GM19438 (cell line): ENCODE data around the gene TCF15.
"Not testable (repeated sequence)": the region's sequence is repeated elsewhere in the genome, so short reads cannot be mapped to it uniquely, and the experiment has no call there.

ENCODE experiments used
- ATAC-seq: cut with Tn5 transposase; IDR thresholded peaks from one replicate; pipeline ENCODE4 v1.9.1; 2021; ENCODE audit warnings: low read depth; ENCODE audit not compliant: unreplicated experiment

The TCF15 gene

DNA sequence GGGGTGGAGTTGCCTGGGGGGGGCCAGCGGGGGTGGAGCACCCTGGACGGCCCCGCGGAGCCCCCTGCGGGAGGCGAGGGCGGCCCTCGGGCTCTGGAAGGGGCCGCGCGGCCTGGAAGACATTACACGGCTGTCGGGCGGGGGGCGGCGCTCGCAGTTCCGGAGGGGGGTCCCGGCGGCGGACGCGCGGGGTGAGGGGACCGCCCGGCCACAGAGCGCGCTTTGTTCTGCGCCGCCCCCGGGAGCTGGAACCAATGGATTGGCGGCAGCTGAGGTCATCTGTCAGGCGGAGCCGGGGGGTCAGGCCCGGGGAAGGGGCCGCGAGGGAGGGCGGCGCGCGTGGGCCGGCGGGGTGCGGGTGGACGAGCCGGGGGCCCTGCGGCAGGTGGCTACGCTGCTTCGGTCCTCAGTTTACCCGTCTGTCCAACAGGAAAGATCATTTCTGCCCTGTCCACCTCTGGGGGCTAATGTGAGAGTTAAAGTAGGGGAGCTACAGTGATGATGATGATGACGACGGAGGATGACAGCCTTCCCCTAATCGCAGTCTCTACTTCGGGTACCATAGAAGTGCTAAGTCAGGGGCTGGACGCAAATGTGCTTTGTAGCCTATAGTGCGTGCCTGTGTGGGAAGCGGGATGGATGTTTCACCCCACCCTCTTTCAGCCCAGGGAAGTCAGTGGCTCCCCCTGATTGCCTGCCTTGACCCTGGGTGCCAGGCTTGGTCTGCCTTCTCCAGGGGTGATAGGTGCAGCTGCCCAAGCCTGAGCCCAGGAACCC, 32.5 kb upstream of the TCF15 start:
- ATAC-seq = no peak

DNA sequence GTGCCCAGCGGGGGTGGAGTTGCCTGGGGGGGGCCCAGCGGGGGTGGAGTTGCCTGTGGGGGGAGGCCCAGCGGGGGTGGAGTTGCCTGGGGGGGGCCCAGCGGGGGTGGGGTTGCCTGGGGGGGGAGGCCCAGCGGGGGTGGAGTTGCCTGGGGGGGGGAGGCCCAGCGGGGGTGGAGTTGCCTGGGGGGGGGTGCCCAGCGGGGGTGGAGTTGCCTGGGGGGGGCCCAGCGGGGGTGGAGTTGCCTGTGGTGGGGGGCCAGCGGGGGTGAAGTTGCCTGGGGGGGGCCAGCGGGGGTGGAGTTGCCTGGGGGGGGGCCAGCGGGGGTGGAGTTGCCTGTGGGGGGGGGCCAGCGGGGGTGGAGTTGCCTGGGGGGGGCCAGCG, 31.9 kb upstream of the TCF15 start:
- not testable (repeated sequence) for ATAC-seq

DNA sequence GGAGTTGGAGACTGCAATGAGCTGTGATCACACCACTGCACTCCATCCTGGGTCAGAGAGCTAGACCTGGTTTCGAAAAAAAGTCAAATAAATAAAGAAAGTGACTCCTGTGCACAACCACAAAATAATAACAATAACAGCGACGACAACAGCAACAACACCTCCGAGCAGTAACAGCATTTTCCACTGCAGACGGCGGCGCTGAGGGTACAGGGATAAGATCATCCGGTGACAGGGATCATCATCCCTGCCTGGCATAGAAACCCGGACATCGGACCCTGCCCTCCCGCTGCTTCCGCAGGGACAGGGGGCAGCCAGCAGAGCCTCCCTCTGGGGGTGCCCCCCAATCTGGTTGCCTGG, 31.4 kb upstream of the TCF15 start:
- ATAC-seq = no peak

DNA sequence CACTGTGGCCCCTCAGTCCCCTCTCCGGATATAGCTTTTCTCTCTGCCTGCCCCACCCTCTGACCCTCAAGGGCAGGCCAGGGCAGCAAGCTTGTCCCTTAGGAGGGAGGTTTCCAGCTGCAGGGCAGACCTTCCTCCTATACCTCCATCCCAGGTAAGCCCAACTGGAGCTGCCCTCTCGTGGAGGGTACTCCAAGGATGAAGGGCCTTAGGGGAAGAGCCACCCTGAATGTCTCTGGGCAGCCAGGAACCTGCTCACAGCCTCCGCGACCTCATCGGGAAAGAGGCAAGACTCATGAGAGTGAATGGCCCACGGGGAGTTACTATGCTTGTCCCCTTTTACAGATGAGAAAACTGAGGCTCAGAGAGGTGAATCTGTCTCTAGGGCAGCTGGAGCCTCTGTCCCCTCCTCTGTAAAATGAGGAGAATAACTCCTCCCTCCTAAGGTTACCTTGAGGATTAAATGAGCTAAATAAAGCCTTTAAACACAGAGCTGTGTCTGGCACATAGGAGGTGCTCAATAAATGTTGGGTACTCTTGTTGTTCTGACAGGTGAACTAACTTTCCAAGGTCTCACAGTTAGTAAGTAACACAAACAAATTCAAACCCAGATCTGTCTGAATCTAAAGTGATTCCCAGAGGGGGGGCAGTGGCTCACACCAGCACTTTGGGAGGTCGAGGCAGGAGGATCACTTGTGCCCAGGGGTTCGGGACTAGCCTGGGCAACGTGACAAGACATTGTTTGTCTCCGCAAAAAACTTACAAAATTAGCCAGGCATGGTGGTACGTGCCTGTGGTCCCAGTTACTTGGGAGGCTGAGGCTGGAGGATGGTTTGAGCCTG, 30.8 kb upstream of the TCF15 start:
- ATAC-seq = no peak

DNA sequence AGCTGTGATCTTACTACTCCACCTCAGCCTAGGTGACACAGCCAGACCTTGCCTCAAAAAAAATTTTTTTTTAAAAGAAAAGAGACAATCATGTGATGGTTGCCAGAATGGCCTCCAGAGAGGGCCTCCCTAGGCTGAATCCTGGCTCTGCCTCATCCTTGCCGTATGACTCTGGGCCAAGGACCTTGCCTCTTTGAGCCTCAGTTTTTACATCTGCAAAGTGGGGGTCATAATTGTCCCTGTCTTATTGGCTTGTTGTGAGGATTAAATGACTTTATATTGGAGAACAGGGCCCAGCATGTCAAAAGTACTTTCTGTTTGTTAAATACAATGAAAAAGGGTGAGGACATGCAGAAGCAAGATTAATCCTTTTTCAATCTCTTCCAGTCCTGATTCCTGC, 28.5 kb upstream of the TCF15 start:
- no peak for ATAC-seq

DNA sequence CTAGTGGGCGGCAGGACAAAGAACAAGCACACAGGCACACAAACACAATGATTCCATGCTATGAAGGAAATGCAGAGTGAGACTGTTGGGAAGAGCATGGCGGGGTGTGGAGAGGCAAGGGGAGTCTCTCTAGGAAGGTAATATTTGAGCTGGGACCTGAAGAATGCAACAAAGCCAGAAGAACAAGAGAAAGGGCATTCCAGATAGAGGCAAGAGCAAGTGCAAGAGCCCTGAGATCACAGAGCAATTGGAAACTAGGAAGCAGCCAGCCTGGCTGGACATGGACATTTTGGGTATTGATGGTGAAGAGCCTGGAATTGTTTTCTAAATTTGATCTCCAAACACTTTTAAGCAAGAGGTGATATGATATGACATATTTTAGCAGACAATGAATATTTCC, 27.4 kb upstream of the TCF15 start:
- ATAC-seq = no peak

DNA sequence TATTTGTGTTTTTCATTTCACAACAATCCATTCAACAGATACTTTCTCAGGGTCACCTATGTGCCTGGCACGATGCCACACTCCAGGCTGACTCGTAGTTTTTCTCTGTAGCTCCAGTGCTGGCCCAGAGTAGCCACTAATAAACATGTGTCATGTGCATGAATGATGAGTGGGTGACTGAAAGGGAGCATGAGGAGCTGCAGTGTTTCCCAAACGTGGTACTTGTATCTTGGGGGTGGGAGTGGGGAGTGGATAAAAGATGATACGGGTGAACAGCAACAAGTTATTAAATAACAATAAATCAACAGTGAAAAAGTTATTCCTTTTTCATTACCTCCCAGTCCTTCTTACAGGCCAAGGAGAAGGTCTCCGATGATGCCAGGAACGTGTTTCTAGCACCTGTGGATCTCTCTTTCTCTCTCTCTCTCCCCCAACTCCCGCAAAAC, 25.8 kb upstream of the TCF15 start:
- ATAC-seq = no peak

DNA sequence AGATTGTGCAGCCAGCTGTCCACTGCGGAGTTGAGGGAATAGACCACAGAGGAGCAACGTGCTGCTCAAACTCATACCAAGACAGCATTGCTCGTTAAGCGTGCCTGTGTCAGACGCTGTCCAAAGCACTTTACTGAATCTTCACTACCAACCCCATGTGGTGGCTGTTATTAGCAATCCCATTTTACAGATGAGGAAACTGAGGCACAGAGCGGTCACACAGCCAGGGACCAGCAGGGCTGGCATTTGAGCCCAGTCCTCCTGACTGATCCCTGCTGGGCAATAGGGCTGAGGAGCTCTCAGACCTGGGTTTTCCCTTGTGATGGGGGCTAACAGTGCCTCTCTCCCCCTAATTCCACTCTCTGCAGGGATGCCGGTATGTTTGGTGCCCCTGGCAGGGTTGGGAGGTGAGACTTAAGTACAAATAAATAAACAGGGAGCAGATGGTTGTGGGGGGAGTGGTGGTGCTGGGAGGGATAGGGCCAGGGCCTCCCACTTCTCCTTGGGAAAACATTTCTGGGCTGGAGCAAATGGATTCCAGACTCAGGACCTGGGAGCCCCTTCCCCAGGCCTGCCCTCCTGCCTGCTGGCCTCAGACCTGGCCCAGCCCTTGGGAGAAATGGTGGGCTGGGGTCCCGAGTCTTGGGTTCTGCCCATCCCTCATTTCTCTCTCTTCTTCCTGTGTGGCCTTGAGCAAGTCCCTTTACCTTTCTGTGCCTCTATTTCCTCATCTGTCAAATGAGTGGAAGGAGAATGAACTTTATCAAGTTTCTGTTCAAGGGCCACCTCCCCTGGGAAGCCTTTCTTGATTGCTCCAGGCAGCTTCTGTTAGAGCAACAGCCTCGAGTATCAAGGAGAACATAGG, 25.2 kb upstream of the TCF15 start:
- no peak for ATAC-seq

DNA sequence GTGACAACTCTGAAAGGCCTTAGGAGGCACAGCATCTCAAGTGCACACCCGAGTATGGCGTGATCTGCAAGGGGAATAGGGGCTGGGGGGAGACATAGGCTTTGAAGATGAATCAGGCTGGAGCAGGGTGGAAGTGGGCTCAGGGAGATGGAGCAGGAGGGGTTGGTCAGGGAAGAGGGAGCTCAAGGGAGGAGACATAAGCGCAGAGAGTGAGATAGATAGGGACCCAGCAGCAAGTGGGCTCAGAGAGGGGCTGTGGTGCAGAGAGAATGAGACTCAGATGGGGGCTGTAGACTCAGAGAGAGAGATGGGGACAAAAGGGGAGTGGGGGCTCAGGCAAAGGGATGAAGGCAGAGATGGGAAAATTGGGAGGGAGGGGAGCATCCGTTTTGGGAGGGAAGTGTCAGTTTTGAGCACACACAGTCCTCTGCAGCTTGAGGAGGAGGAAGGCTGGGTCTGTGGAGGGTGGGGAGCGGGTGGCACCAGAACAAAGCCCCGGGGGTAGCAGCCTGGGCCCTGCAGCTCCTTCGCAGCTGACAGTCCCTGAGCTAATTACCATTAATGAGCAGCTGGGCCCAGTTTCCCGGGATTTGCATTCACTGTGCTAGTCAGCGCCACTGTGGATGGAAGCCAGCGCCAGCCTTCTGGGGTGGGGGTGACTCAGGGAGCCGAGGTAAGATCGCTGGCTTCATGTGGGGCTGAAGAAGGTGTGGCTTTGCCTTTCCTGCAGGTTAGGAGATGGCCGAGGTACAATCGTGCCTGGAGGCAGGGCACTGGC, 24.2 kb upstream of the TCF15 start:
- ATAC-seq = no peak

DNA sequence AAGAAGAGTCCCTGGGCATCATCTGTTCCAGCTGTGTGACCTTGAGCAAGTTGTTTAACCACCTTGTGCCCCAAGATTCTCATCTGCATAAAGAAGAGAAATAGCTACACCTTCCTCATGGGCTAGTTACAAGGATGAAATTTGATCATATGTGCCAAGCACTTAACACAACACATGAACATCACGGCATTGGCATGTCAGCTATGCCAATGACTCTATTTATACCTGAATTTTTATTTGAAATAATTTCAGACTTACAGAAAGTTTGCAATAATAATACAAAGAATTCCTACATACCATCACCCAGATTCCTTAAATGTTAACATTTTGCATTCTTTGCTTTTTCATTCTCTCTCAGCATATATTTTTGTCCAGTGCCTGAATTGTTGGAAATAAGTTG, 21.0 kb upstream of the TCF15 start:
- ATAC-seq = no peak

DNA sequence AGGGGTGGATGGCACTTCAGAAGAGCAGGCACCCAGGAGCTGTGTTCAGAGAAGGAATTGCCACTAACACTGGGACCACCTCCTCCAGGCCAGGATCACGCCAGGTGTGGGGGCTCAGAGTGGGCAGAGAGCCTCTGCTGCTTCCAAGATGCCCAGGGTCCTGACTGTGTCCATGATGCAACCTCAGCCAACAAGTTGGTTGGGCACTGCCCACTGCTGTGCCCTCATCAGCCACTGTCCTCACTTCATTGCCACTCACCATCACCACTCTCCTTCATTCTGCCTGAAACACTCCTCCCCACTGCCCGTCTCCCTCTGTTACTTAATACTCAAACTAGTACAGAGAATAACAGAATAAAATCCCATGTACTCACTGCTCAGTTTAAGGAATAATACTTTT, 16.5 kb upstream of the TCF15 start:
- ATAC-seq = no peak

DNA sequence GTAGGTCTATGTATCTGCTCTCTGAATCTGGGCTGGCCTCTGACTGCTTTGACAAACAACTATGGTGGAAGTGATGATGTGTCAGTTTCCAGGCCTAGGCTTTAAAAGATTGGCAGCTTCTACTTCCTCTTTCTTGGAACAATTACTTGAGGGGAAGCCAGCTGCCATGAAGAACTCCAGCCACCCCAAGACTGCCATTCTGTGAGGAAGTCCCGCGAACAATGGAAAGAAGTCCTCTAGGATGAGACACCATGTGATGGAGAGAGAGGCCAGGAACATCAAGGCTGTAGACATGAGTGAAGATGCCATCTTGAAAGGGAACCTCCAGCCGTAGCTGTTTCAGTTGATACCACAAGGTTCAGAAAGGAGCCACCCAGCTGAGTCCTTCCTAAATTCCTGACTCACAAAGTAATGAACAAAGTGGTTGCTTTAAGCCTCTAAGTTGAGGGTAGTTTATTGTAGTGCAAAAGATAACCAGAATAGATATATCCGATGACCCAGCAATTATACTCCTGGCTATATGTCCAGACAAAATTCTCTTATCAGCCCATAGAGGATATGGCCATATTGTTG, 15.3 kb upstream of the TCF15 start:
- no peak for ATAC-seq

DNA sequence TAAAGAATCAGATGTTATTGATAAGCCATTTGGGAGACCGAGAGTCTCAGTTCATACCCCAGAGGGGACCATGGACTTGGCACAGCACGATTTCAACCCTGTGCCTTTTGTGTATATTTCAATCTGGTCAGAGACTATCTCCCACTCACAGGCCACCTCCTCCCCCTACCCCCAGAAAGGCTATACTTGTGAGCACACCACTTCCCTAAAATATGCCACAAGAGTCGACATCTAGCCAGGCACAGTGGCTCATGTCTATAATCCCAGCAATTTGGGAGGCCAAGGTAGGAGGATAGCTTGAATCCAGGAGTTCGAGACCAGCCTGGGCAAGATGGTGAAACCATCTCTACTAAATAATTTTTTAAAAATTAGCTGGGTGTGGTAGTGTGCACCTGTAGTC, 13.6 kb upstream of the TCF15 start:
- no peak for ATAC-seq

DNA sequence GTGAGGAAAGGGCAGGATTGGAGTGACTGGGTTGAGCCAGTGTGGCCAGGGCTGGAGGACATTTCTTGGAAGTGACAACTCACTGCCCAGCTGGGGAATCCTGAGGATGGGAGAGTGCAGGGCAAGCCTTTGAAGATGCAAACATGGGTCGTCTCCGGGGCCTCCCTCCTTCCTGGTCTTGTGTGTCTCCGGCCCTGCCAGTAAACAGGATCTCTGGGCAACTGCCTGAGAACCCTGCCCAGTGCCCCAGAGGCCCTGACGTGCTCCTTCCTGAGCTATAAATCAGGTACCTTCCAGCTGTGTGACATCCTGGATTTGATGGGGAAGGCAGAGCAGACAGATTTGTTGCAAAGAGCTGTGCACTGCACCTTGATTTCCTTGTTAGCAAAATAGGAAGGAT, 12.9 kb upstream of the TCF15 start:
- ATAC-seq = no peak

DNA sequence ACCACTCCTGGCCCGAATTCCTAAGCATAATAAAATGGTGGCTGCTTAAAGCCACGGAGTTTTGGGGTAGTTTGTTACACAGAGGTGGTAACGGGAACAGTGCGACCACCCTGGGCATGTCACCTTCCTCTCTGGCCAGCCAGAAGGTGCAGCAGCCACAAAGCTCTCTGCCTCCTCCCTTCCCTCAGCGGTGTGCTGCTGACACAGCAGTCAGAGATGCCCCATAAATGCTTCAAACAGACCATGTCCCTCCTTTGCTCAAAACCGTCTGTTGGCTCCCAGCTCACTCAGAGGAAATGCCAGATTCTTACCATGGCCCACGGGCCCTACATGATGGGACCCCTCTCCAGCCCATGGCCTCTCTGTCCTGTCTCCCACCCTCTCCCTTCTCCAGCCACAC, 12.1 kb upstream of the TCF15 start:
- ATAC-seq = no peak

DNA sequence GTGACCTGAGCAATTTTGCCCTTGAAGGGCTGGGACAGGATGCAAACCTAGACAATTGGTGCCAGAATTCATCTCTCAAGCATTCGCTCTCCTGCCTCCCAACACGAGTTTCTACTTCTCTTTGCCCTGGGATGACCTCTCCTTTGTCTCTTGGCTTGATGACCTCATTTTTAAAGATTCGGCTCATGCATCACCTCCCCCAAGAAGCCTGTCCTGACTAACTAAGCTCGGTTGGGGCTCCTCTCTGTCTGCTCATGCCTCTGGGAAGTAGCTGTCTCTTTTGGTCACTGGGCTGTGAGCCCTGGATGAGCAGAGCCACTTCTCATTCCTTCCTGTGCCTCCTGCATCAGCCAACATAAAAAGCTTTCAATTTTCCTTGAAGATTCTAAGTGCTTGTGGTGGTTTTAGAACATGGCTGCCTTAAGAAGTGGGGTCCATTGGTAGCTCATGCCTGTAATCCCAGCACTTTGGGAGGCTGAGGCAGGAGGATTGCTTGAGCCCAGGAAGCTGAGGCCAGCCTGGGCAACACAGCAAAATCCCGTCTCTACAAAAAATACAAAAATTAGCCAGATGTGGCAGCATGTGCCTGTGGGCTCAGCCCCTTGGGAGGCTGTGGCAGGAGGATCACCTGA, 11.1 kb upstream of the TCF15 start:
- no peak for ATAC-seq

DNA sequence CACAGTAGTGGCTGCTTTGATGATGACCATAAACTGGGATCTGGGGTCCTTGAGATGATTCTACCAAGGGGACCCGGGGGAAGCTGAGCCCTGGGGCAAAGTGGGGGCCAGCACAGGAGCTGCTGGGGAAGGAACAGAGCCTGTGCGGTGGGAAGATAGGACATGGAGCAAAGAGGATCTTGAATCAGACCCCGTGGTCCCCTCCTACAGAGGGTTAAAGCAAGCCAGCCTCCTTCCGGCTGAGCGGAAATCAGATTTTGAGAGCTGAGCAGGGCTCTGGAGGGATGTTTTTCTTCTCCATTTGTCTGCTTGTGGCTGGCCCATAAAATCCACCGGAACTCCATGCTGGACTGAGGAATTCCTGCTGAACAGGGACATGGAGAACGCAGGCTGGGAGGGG, 10.1 kb upstream of the TCF15 start:
- ATAC-seq = no peak

DNA sequence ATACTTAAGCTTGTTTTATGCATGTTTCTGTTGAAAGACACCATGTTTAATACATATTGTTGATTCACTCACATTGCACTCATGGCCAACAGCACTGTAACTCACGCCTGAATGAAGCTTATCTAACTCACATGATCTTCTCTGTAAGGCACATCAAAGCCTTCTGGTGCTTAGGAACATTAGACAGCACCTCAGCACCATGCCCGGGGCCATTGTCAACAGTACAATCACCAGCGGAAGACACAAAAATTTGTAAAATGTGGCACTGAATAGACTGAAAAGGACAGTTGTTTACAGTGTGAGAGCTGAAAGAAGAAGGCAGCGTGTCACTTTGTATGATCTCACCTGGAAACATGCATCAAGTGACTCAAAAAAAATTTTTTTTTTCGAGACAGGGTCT, 8.9 kb upstream of the TCF15 start:
- no peak for ATAC-seq

DNA sequence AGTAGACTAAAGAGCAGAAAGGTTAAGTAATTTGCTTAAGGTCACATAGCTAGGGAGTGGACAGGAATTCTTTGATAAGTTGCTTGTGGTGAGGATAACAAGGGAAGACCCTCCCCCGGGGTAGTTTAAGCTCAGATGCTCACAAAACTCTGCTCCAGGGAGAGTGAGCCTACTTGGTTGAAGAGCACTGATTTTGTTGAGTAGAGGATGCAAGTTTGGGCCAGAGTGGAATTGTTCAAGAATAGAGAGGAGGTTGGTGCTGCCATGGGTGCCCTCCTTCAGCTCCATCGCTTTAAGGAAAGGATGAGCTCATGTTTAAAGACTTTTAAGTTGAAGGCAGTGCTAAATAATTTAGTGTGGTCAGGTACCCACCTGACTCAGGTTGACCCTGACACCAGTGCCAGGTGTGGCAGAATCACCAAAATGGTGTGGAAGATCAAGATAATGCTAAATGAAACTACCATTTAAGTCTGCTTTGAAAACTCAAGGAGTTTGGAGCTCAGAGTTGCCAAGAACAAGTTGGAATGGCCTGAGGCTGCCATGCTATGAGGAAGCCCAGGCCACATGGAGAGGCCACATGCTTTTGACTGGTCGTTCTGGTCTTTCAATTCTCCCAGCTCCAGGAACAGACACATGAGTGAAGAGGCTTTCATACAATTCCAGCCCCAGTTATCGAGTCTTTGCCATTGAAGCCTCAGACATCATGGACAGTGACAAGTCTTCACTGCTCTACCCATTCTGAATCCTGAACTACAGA, 8.0 kb upstream of the TCF15 start:
- no peak for ATAC-seq
